ENCODE data around the gene NPFFR1.
"Not testable (repeated sequence)": the region's sequence is repeated elsewhere in the genome, so short reads cannot be mapped to it uniquely, and the experiment has no call there.

NPFFR1 gene

GRCh38 chr10:70284542-70285475 lies 1.0 kb upstream of the NPFFR1 start:
- no peak for DNase-seq

- no peak for DNase-seq
These were observed 746 bp downstream of the NPFFR1 start for GRCh38 chr10:70283071-70283444.

GRCh38 chr10:70281609-70282008 lies 2.2 kb downstream of the NPFFR1 start:
- DNase-seq = no peak

GRCh38 chr10:70280099-70280498 lies 3.7 kb downstream of the NPFFR1 start:
- no peak for DNase-seq

- DNase-seq = no peak
These were observed 6.3 kb downstream of the NPFFR1 start for GRCh38 chr10:70277396-70278030.

GRCh38 chr10:70274643-70275042 lies 9.2 kb downstream of the NPFFR1 start:
- DNase-seq = no peak

GRCh38 chr10:70272925-70273316 lies 10.9 kb downstream of the NPFFR1 start:
- DNase-seq = no peak

GRCh38 chr10:70271996-70272924 lies 11.5 kb downstream of the NPFFR1 start:
- no peak for DNase-seq

GRCh38 chr10:70270952-70271351 lies 12.9 kb downstream of the NPFFR1 start:
- DNase-seq = no peak

GRCh38 chr10:70269741-70270140 lies 14.1 kb downstream of the NPFFR1 start:
- no peak for DNase-seq

- no peak for DNase-seq
These were observed 15.4 kb downstream of the NPFFR1 start for GRCh38 chr10:70268376-70268775.

GRCh38 chr10:70267161-70267933 lies 16.5 kb downstream of the NPFFR1 start:
- no peak for DNase-seq

GRCh38 chr10:70266701-70267100 lies 17.1 kb downstream of the NPFFR1 start:
- no peak for DNase-seq

GRCh38 chr10:70266056-70266455 lies 17.7 kb downstream of the NPFFR1 start:
- no peak for DNase-seq

- no peak for DNase-seq
These were observed 18.6 kb downstream of the NPFFR1 start for GRCh38 chr10:70265032-70265689.

GRCh38 chr10:70260734-70261133 lies 23.1 kb downstream of the NPFFR1 start:
- DNase-seq = no peak

- DNase-seq = no peak
These were observed 23.5 kb downstream of the NPFFR1 start for GRCh38 chr10:70260259-70260658.

- DNase-seq = no peak
These were observed 25.6 kb downstream of the NPFFR1 start for GRCh38 chr10:70258216-70258615.

GRCh38 chr10:70257816-70258215 lies 26.0 kb downstream of the NPFFR1 start:
- DNase-seq = not testable (repeated sequence)

- DNase-seq = no peak
These were observed 27.3 kb downstream of the NPFFR1 start for GRCh38 chr10:70256463-70256862.

Measured in activated CD4-positive, alpha-beta T cell treated with anti-CD3 and anti-CD28 coated beads, Interleukin-2, amount 50 U/mL, for 4 hours (primary cell).